AG10803 (cell line): Measurements from ENCODE around the gene MARCHF10.

Experiments
- DNase-seq: peaks from one replicate; pipeline ENCODE4 v3.0.0; 2010; ENCODE audit warnings: low read depth
- H3K4me3 ChIP-seq: 2 replicates; pipeline ENCODE4 v1.5.1; 2011; ENCODE audit warnings: mild to moderate bottlenecking, low read length, control low read depth
- TF ChIP-seq, protein P1 (sequence below): conservative IDR thresholded peaks from 2 replicates; pipeline ENCODE4 v1.5.1; 2011; ENCODE audit warnings: mild to moderate bottlenecking, low read length, control low read depth, inconsistent platforms

Gene MARCHF10

DNA sequence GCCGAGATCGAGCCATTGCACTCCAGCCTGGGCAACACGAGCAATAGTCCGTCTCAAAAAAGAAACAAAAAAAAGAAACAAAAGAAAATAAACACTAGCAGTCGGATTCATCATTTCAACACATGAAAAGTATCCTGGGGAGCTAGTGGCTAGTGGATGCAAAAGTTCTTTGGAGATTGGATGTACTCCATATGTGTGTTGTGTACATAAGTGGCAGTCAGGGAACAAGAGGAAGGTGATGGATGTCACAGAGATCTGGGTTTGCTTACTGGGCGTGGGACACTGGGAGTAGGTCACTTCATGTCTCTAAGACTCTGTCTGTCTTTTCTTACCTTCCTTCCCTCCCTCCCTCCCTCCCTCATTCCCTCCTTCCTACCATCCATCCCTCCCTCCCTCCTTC is 145.3 kb downstream of the MARCHF10 start:
- TF ChIP-seq, protein P1, sequence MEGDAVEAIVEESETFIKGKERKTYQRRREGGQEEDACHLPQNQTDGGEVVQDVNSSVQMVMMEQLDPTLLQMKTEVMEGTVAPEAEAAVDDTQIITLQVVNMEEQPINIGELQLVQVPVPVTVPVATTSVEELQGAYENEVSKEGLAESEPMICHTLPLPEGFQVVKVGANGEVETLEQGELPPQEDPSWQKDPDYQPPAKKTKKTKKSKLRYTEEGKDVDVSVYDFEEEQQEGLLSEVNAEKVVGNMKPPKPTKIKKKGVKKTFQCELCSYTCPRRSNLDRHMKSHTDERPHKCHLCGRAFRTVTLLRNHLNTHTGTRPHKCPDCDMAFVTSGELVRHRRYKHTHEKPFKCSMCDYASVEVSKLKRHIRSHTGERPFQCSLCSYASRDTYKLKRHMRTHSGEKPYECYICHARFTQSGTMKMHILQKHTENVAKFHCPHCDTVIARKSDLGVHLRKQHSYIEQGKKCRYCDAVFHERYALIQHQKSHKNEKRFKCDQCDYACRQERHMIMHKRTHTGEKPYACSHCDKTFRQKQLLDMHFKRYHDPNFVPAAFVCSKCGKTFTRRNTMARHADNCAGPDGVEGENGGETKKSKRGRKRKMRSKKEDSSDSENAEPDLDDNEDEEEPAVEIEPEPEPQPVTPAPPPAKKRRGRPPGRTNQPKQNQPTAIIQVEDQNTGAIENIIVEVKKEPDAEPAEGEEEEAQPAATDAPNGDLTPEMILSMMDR: no peak
- no peak for DNase-seq
- H3K4me3 ChIP-seq: no peak overlapping the region

DNA sequence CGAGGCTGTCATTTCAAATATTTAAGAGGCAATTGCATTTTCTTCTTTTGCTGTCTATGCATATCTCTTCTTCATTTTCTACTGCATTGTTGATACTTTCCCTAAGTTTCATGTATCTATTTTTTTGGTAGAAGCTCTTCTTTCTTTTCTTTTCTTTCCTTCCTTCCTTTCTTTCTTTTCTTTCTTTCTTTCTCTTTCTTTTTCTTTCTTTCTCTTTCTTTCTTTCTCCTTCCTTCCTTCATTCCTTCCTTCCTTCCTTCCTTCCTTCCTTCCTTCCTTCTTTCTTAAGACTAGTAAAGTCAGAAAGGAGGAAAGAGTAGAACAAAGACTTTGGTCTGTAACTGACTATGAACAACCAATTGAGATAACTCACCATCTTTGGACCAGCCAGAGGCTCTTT is 146.8 kb downstream of the MARCHF10 start:
- no peak for DNase-seq
- TF ChIP-seq, protein P1: no peak
- H3K4me3 ChIP-seq: no peak overlapping the region

DNA sequence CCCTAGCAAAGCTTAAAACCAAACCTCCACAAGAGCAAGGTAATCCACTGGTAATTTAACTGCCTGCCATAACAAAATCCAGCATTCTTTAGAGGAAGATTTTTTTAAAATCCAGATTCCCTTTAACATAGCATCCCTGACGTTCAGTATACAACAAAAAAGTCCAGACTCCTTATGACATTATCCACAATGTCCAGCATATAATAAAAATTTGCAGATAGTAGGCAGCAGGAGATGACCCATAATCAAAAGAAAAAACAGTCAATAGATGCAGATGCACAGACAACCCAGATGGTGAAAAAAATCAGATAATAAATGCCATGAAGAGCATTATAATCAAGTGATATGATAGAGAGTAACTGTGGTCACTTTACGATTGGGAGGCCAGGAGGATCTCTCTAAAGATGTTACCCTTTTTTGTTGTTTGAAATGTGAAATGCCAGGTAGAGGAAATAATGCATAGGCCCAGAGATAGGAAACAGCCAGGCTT is 147.4 kb downstream of the MARCHF10 start:
- TF ChIP-seq, protein P1: no peak
- no peak for DNase-seq

DNA sequence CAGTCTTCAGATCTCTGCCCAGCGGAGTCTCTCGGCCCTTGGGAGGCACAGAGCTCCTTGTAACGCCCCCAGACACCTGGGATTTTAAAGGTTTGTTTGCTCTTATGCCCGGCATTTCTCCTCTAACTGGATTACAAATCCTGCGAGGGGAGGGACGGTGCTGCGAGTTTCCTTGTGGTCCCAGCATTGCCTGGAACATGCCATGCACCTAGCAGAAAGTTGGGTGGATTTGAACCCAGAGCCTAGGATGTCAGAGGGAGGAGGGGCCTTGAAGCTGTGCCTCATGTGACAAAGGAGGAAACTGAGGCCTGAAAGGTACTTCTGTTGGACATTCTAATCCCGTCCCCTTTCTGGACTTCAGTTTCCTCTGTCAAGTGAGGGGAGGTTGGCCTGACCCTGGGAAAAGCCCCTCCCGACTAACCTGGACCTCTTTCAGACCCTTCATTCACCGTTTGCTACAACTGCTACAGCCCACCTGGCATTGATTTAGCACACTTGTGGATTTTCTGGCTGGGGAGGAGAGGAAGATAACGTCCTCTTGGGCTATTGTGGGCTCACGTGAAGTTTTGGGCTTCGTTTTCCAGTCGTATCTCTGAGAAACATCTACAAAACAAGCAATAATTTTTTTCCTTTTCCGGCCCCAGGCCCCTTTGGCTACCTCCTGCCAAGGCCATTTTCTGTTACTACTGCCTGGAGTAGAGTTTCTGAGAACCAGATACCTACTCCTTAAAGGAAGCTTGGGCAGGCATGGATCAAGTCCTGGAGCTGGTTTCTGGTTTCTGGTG is 149.8 kb downstream of the MARCHF10 start:
- no peak overlapping the region for H3K4me3 ChIP-seq
- TF ChIP-seq, protein P1: no peak
- DNase-seq: no peak

More for the DNA sequence above, 147.4 kb downstream of the MARCHF10 start:
- no peak overlapping the region for H3K4me3 ChIP-seq

DNA sequence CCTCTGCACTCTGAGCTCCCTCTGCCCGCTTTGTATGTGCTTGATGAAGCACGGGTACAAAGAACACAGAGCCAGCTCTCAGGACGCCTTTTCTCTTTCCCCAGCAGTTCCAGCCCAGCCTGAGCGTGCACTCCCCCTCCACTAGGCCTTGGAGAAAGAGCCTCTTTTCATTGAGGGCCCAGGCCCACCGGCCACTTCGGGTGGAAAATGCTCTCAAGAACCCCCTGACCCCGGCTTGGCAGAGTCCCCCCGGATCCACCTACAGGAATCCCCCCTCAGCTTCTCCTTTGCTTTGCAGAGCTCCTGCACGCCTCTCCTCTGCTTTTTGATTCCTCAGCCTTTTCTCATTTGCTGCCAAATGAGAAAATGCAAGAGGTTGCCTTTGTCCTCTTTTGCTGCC is 150.4 kb downstream of the MARCHF10 start:
- no peak for DNase-seq
- H3K4me3 ChIP-seq: no peak overlapping the region
- TF ChIP-seq, protein P1: no peak

DNA sequence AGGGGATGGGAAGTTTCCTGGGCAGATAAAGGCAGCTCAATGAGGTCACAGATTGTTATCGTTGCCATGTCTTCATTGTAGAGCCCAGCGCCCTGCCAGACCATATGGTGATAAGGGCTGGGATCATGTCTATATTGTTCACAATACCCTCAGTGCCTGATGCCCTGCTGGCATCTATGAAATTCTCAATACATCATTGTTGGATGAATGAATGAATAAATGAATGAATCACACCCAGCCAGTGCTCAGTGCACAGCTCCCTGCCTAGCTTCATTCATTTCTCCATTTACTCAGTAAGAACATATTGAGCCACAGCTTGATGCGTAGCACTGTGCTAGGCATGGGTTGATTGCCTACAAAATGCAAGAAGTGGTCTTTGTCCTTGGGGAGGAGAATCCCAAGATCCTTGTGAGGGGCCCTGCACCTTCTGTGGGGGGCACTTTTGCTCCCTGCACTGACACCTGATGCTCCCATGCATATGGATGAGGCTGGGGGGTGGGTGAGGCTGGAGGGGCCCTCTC is 150.9 kb downstream of the MARCHF10 start:
- DNase-seq: no peak
- TF ChIP-seq, protein P1: no peak

DNA sequence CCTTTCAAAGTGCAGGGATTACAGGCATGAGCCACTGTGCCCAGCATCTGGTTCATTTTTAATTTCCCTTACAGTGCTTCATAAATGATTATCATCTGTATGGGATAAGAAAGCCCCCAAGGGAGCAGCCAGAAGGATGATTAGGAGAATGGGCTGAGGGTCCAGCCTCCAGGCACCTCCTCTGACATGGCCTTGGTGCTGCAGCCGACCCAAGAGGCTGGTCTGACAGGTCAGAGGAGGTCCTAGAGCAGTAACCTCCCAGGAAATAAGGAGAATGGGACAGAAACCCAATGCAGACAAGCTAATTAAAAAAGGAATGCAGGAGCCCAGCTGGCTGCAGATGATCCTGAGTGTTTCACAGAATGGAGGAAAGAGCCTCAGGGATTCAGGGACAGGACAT is 151.7 kb downstream of the MARCHF10 start:
- H3K4me3 ChIP-seq: no peak overlapping the region
- TF ChIP-seq, protein P1: no peak
- no peak for DNase-seq

More for the DNA sequence above, 150.9 kb downstream of the MARCHF10 start:
- no peak overlapping the region for H3K4me3 ChIP-seq
